ENCODE results near the gene THBS1.

THBS1 gene

GRCh38 chr15:39641191-39641889 is 60.5 kb downstream of the THBS1 start:
- H3K4me3 ChIP-seq (replicated peaks; ENCODE audit: low read depth, low read length) = no peak overlapping the region
- no peak for DNase-seq (ENCODE audit: low read depth)
- no peak for TF ChIP-seq CTCF (IDR thresholded peaks at IDR 0.05; ENCODE audit: low read length, missing control alignments)

DNA sequence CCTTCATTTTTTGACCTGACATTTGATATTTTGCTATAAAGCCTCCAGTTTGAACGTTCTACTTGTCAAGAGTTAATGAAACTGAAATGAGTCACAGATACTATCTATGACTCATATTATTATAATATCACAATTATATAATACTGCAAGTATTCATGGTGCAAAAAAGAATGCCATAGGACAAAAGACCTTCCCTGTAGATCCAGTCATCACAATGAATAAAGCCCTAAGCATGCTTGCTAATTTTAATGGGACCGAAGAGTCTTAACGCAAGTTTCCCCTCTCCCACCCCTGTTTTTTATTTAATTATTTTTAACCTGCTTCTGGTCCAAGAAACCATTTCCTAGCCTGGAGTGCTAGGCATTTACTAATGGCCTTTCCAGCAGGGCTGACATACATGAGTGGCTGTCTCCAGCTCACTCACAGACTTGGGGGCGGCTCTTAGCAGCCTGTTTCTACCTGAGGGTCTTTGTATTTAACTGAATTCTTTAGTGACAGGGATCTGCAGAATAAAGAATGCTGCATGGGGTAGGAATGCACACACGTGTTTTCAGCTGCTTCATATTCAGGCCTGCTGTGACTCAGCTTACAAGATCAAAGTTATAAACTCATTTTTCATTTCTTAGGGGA is 61.2 kb downstream of the THBS1 start:
- no peak for TF ChIP-seq CTCF (IDR thresholded peaks at IDR 0.05; ENCODE audit: low read length, missing control alignments)
- peak; percentile 62 for DNase-seq (ENCODE audit: low read depth)
- no peak overlapping the region for H3K4me3 ChIP-seq (replicated peaks; ENCODE audit: low read depth, low read length)

GRCh38 chr15:39643727-39644126 is 62.8 kb downstream of the THBS1 start:
- H3K4me3 ChIP-seq (replicated peaks; ENCODE audit: low read depth, low read length) = no peak overlapping the region
- TF ChIP-seq CTCF (IDR thresholded peaks at IDR 0.05; ENCODE audit: low read length, missing control alignments) = no peak
- no peak for DNase-seq (ENCODE audit: low read depth)

DNA sequence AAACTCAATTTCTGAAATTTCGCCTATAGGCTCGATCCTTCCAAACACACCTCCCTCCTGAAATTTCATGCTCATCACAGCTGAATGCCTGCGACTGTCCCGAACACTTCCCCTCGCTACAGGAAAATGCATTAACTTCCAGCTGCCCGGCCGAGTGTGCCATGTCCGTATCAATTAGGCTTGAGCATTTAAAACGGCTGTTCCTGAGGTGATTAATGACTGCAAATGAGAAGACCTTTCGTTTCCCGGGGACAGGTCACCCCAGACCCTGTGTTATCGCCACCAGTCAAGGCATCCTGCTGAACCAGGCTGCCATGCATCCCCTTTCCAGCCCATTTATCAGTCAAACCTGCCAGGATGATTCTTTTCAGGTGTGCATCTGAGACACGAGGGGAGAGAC is 63.3 kb downstream of the THBS1 start:
- TF ChIP-seq CTCF (IDR thresholded peaks at IDR 0.05; ENCODE audit: low read length, missing control alignments) = no peak
- no peak overlapping the region for H3K4me3 ChIP-seq (replicated peaks; ENCODE audit: low read depth, low read length)
- no peak for DNase-seq (ENCODE audit: low read depth)

DNA sequence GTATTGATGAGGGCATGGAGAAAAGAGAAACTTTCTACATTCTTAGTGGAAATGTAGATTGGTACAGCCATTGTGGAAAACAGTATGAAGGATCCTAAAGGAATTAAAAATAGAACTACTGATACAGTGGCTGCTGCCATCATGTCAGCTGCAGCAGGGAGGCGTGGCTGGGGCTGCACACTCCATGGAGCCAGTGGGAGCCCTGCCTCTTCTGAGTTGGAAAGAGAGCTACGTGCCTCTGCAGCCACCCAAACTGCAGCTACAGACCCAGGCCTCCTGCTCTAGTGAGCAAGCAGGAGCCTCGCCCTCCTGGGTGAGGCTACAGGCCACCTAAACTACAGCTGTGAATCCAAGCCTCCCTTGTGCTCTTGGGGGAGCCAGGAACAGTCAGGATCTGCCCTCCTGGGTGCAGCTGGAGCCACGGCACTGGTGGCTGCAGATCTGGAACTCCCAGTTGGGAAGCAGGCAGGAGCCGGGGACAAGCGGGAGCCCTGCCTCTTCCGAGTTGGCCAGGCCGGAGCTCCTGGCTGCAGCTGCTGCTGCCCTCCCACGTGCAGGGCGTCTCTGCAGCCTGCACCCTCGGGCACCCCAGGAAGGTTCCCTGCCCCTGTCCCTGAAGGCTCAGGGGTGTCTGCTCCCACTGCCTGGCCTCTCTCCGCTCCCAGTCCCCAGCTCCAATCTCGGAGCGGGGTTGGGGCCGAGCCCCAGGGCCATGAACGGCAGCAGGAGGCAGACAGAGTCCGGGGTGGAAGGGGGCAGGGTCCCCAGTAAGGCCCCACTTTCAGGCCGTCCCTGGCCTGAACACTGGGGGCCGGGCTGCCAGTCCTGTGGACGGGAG is 64.5 kb downstream of the THBS1 start:
- no peak for DNase-seq (ENCODE audit: low read depth)
- no peak overlapping the region for H3K4me3 ChIP-seq (replicated peaks; ENCODE audit: low read depth, low read length)
- TF ChIP-seq CTCF (IDR thresholded peaks at IDR 0.05; ENCODE audit: low read length, missing control alignments) = no peak

DNA sequence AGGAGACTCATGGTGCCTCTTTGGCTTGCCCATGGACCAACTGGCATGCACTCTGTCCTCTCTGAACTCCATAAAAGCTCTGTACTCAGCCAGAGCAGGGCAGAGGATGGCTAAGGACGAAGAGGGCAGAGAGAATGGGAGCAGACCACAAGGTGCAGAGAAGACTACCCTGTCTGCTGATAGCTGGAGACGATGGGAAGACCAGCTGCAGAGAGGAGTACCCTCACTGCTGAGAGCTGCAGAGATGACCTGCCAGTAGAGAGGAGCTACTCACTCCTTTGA is 65.0 kb downstream of the THBS1 start:
- no peak overlapping the region for H3K4me3 ChIP-seq (replicated peaks; ENCODE audit: low read depth, low read length)
- no peak for DNase-seq (ENCODE audit: low read depth)
- TF ChIP-seq CTCF (IDR thresholded peaks at IDR 0.05; ENCODE audit: low read length, missing control alignments) = no peak

All from fibroblast of pulmonary artery (primary cell).